Esophagus (tissue), 2 donors: Measurements from ENCODE around the gene DUSP14. TPM values are rescaled to one million over a fixed set of nuclear protein-coding genes. Genes with fewer than 3 reads are reported as not detected.

ENCODE experiments used
- H3K27ac ChIP-seq, 2 donors: one replicate each; pipeline ENCODE4 v1.5.1; 2013; ENCODE audit warnings: low read depth in 2 of 2, mild to moderate bottlenecking in 2 of 2, inconsistent platforms in 1 of 2, low read length in 1 of 2, moderate library complexity in 1 of 2
- H3K27me3 ChIP-seq, 2 donors: one replicate each; pipeline ENCODE4 v1.6.1; 2013; ENCODE audit warnings: low read length in 2 of 2, control low read depth in 1 of 2, mild to moderate bottlenecking in 1 of 2; ENCODE audit not compliant: insufficient read depth in 2 of 2, control insufficient read depth in 1 of 2
- H3K36me3 ChIP-seq, 2 donors: one replicate each; pipeline ENCODE4 v1.6.1; 2013; ENCODE audit warnings: low read length in 1 of 2; ENCODE audit not compliant: control insufficient read depth in 2 of 2, insufficient read depth in 2 of 2
- H3K4me1 ChIP-seq, 2 donors: one replicate each; pipeline ENCODE4 v1.6.1; 2013; ENCODE audit warnings: low read length in 1 of 2; ENCODE audit not compliant: control insufficient read depth in 2 of 2, insufficient read depth in 2 of 2
- H3K4me3 ChIP-seq, 2 donors: one replicate each; pipeline ENCODE4 v1.5.1; 2013; ENCODE audit warnings: low read length in 2 of 2, mild to moderate bottlenecking in 2 of 2, low read depth in 1 of 2, moderate library complexity in 1 of 2
- H3K9me3 ChIP-seq, 2 donors: one replicate each; pipeline ENCODE4 v1.6.1; 2013; ENCODE audit warnings: mild to moderate bottlenecking in 2 of 2, low read depth in 1 of 2, low read length in 1 of 2, moderate library complexity in 1 of 2; ENCODE audit not compliant: control insufficient read depth in 2 of 2, insufficient read depth in 1 of 2
- WGBS, 2 donors: extraction: QIAGEN DNeasy Blood & Tissue Kit; methylation state at CpG; one replicate each; pipeline ENCODE4 v1.1.7; 2013; 5-methylcytosine and 5-hydroxymethylcytosine counted together
- polyA plus RNA-seq, 2 donors: library from polyadenylated mRNA; stranded (reverse); fragments of 200-250 nt; gene quantifications; one replicate each; pipeline ENCODE4 v1.2.3, GENCODE V29; 2013
- donor health status: healthy with polysubstance abuse.
- donor health status: Bipolar disorder and iron deficiency.

DUSP14 gene
- polyA plus RNA-seq, 2 donors, result 13.2 to 31.5 TPM

DNA sequence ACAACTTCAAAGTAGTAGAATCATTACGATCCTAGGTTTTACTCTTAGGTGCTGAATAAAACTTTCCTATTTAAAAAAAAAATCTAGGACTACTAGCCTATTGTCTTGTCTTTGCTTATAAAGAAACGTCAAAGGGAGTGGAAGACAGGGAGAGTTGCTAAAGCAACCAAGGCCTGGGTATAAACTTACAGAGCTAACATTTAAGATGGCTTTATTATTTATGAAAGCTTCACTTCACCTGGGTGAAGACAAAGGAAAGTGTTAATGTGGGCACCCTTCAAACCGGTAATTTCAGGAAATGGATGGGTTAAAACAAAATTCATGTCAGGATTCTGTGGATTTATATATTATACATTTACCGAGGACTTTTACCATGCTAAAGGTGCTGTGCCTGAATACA, 2.5 kb downstream of the DUSP14 start:
- H3K27me3 ChIP-seq, result no peaks in the 10 kb centered on the region
- H3K4me3 ChIP-seq, result peak overlapping the region in 1 of 2 donors; percentile 4
- no peak overlapping the region for H3K27ac ChIP-seq
- H3K4me1 ChIP-seq, result no peaks in the 10 kb centered on the region
- H3K9me3 ChIP-seq, result no peaks in the 10 kb centered on the region
- 35 to 56% methylated on average over 4 of the region's 4 CpGs for WGBS, 2 donors
- no peaks in the 10 kb centered on the region for H3K36me3 ChIP-seq

DNA sequence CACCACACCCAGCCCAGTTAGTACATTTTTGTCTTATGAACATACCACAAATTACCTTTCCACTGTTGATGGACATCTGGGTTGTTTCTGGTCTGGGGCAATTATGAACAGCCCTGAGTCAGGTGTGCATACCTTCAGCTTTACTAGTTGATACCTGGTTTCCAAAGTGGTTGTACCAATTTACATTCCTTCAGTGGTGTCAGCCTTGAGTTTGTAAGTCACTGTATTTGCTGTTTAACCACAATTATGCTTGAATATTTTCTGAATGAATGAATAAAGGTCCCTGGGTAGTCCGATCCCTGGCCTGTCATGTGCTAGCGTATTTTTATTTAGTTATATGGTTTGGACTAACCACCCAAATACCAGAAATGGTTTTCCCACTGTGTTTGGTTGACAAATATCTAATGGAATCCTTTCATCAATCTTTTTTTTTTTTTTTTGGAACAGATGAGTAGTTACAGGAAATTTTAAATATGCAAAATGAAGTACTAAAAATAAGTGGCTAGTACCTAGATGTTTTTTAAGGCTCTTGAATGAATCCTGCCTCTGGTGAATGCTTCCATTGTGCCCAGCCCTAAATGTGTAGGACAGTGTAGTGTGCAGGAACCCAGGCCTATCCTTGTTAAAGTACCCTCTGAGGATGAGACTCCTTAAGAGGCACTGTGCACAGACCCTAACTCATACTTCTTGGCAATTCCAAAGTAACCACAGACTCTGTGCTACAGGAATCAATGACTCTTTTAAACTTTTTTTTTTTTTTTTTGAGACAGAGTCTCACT, 3.7 kb downstream of the DUSP14 start:
- Histone ChIP-seq H3K36me3 (no peaks in the 10 kb centered on the region), H3K9me3 (no peaks in the 10 kb centered on the region), H3K27me3 (no peaks in the 10 kb centered on the region), H3K4me1 (no peaks in the 10 kb centered on the region), H3K4me3 (no peak overlapping the region), H3K27ac (no peak overlapping the region)
- 77 to 90% methylated on average over 2 of the region's 2 CpGs for WGBS, 2 donors

DNA sequence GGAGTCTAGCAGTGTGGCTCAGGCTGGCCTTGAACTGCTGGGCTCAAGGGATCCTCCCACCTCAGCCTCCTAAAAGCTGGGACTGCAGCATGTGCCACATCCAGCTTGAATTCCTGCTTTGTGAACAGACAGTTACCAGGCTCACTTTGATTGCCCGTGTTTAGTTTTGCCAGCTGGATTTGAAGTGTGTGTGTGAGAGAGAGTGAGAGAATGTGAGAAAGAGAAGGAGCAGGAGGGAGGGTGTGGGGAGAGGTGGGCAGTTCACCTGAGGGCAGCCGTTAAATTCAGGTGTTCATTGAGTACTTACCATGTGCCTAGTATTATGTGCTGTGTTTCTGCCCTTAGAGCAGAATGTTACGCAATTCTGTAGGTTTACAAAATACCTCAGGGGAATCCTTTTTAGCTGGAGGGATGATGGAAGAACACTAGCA, 4.7 kb downstream of the DUSP14 start:
- H3K36me3 ChIP-seq, result no peaks in the 10 kb centered on the region
- no peaks in the 10 kb centered on the region for H3K27me3 ChIP-seq
- 52 to 64% methylated on average over 3 of the region's 3 CpGs for WGBS, 2 donors
- no peak overlapping the region for H3K27ac ChIP-seq
- H3K4me3 ChIP-seq, result no peak overlapping the region
- no peaks in the 10 kb centered on the region for H3K9me3 ChIP-seq
- H3K4me1 ChIP-seq, result no peaks in the 10 kb centered on the region

DNA sequence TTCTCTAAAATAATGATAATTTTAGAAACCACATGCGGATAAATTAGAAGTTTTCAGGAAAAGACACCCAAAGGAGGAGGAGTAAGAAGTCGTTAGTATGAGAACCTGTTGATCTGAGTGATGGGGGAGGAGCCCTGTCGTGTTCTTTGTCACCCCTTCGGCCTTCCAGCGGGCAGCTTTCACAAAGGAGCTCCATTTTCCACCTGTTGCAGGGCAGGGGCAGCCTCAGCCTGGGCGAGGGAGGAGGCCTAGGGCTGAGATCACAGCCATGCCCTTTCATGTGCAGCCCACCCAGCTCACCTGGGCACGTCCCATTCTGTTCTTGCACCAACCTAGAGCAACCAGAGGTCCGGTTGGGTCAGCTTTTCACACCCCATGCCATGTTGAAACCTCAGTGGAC, 5.3 kb downstream of the DUSP14 start:
- H3K36me3 ChIP-seq, result no peaks in the 10 kb centered on the region
- 75 to 76% methylated on average over 8 of the region's 8 CpGs for WGBS, 2 donors
- no peaks in the 10 kb centered on the region for H3K4me1 ChIP-seq
- H3K27ac ChIP-seq, result peak overlapping the region in 1 of 2 donors; percentile 41
- H3K9me3 ChIP-seq, result no peaks in the 10 kb centered on the region
- no peak overlapping the region for H3K4me3 ChIP-seq
- H3K27me3 ChIP-seq, result no peaks in the 10 kb centered on the region

DNA sequence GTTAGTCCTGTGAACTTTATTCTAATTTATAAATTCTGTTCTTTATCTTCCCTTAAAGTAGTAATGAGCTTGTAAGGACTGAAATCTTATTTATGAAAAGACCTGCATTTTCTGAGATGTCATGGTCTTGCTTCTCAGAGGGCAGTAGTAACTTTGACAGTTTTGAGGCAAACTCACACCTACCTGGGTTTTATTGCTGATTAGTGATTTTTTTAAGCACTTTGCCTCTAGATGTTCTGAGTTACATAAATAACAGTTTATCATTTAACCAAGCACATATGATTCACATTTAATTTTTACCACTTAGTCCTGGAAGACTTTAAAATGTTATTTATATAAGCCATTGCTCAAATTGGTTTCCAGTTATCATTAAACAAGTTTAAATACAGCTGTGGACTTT, 10.7 kb downstream of the DUSP14 start:
- H3K4me3 ChIP-seq, result no peak overlapping the region
- no peaks in the 10 kb centered on the region for H3K9me3 ChIP-seq
- no peaks in the 10 kb centered on the region for H3K27me3 ChIP-seq
- no peaks in the 10 kb centered on the region for H3K36me3 ChIP-seq
- H3K4me1 ChIP-seq, result no peaks in the 10 kb centered on the region
- H3K27ac ChIP-seq, result no peak overlapping the region

DNA sequence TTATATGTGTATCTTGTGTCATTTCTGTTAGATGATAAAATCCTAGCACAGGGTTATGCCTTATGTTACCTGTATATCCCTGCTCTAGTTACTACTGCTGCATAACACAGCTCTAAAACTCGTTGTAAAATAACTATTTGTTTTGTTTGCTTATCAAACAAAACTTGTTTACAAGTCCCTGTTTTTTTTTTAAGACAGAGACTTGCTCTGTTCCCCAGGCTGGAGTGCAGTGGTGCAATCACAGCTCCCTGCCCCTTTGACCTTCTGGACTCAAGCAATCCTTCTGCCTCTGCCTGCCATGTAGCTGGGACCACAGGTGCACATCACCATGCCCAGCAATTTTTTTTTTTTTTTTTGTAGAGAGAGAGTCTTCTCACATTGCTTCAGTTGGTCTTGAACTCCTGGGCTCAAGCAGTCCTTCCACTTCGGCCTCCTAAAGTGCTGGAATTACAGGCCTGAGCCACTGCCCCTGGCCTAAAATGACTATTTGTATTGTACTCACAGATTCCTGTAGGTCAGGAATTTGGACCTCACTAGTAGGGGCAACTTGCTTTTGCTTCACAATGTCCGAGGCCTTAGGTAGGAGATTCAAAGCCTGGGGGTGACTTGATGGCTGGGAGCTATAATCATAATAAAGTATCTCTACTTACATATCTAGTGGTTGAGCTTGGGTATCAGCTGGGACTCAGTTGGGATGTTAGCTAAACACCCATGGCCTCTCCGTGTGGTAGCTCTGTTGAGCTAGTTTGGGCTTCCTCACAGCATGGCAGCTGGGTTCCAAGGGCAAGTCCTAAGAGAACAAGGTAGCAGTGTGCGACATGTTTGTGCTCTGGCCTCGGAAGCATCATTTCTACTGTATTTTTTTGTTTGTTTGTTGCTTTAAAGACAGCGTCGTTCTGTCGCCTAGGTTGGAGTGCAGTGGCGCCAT, 12.6 kb downstream of the DUSP14 start:
- H3K4me1 ChIP-seq, result no peaks in the 10 kb centered on the region

DNA sequence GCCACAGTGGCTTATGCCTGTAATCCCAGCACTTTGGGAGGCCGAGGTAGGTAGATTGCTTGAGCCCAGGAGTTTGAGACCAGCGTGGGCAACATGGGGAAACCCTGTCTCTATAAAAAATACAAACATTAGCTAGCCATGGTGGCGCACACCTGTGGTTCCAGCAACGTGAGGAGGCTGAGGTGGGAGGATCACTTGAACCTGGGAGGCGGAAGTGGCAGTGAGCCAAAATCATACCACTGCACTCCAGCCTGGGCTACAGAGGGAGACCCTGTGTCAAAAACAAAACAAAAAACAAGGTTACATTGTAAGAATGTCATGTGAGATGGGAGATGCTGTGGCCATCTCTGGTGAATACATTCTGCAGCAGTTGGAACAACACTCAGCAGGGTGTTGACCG, 13.5 kb downstream of the DUSP14 start:
- Histone ChIP-seq H3K27me3 (no peaks in the 10 kb centered on the region), H3K4me3 (no peak overlapping the region), H3K9me3 (no peaks in the 10 kb centered on the region), H3K27ac (no peak overlapping the region), H3K36me3 (no peaks in the 10 kb centered on the region), H3K4me1 (no peaks in the 10 kb centered on the region)
- 91 to 95% methylated on average over 6 of the region's 6 CpGs for WGBS, 2 donors

More for the DNA sequence above, 12.6 kb downstream of the DUSP14 start:
- Histone ChIP-seq H3K27me3 (no peaks in the 10 kb centered on the region), H3K27ac (no peak overlapping the region), H3K4me3 (no peak overlapping the region), H3K36me3 (no peaks in the 10 kb centered on the region), H3K9me3 (no peaks in the 10 kb centered on the region)
- 85% methylated on average over 10 of the region's 10 CpGs for WGBS, 2 donors

DNA sequence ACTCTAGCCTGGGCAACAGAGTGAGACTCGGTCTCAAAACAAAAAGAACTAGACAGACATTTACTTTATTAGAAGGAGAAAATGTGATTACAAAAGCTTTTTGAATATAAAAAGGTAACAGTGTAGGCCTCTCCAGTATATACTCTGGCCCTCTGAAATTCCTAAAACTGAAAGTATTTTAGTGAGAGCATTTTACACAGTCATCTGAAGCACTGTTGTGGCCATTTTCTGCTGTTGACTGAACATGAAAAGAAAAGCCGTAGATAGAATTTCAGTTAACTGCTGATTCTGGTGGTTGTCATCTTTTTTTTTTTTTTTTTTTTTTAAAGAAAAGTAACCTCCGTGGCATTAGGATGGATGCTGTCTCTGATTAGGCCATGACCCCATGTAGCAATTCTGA, 15.6 kb downstream of the DUSP14 start:
- no peaks in the 10 kb centered on the region for H3K4me1 ChIP-seq
- no peaks in the 10 kb centered on the region for H3K27me3 ChIP-seq
- no peak overlapping the region for H3K27ac ChIP-seq
- H3K9me3 ChIP-seq, result no peaks in the 10 kb centered on the region
- WGBS, 2 donors, result 78 to 81% methylated on average over 3 of the region's 3 CpGs
- no peak overlapping the region for H3K4me3 ChIP-seq
- H3K36me3 ChIP-seq, result peaks cover 0 to 3% of the 10 kb centered on the region in 2 donors

DNA sequence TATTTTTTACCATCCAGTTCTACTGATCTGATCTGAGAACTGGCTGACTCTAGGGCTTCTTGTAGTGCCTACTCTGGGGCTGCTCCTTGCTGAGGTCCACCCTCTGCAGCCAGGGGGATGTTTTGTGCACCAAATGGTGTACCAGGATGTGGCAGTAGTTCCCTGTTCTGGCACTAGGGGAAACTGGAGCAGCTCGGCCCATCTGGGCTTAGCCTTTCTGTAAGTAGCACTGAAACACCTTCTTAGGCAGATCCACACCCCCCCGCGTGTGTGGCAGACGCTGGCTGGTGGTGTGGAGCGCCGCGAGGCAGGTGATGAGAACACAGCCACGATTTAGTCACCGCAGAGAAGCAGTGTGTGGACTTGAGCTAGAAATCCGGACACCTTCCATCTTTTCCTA, 17.0 kb downstream of the DUSP14 start:
- no peaks in the 10 kb centered on the region for H3K9me3 ChIP-seq
- H3K27ac ChIP-seq, result no peak overlapping the region
- WGBS, 2 donors, result 64 to 66% methylated on average over 10 of the region's 10 CpGs
- no peaks in the 10 kb centered on the region for H3K27me3 ChIP-seq
- no peaks in the 10 kb centered on the region for H3K4me1 ChIP-seq
- no peak overlapping the region for H3K4me3 ChIP-seq
- H3K36me3 ChIP-seq, result peaks cover 0 to 3% of the 10 kb centered on the region in 2 donors
